ENCODE results near the gene MPC1.

DNA sequence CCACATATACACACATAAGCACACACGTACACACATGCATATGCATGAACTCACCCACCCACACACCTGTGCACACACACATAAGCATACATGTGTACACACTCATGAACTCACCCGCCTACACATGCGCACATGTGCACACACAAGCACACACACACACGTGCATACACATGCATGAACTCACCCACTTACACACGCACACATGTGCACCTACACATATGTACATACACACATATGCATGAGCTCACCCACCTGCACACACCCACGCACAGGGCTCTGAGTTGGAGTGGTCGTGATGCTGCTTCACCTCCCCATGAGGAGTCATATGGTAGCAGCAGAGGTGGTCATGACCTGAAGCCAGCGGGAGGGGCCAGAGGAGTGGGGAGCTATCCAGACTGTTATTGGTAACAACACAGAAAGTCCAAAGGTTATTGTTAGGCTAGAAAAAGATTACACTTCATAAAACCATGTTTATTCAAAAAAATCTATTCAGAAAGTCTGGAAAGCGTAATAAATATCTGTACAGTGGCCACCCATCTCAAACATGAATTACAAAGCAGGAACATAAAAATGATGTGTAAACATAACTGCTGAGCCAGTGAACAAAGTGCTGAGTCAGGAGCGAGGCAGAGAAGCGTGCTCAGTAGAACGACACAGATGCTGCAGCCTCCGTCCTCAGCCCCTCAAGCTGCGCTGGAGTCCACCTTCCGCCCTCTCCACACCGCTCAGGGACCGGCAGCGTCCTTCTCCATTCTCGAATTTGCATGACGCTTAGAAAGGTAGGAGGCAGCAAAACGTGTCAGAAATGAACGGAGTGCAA, 26.4 kb upstream of the MPC1 start:
- no peak for TF ChIP-seq EZH2 (IDR thresholded peaks at IDR 0.05; ENCODE audit: borderline replicate concordance, low read length)
- TF ChIP-seq, protein P1, sequence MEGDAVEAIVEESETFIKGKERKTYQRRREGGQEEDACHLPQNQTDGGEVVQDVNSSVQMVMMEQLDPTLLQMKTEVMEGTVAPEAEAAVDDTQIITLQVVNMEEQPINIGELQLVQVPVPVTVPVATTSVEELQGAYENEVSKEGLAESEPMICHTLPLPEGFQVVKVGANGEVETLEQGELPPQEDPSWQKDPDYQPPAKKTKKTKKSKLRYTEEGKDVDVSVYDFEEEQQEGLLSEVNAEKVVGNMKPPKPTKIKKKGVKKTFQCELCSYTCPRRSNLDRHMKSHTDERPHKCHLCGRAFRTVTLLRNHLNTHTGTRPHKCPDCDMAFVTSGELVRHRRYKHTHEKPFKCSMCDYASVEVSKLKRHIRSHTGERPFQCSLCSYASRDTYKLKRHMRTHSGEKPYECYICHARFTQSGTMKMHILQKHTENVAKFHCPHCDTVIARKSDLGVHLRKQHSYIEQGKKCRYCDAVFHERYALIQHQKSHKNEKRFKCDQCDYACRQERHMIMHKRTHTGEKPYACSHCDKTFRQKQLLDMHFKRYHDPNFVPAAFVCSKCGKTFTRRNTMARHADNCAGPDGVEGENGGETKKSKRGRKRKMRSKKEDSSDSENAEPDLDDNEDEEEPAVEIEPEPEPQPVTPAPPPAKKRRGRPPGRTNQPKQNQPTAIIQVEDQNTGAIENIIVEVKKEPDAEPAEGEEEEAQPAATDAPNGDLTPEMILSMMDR (IDR thresholded peaks at IDR 0.05; ENCODE audit: low read length), result no peak

Measured in OCI-LY1 (cell line).